Measurements from ENCODE around the gene STK10.

GRCh38 chr5:172077664-172078425 lies 110.2 kb downstream of the STK10 start:
- TF ChIP-seq ZNF274 (IDR thresholded peaks at IDR 0.05; ENCODE audit: low read depth, low read length), result no peak
- TF ChIP-seq YY1 (IDR thresholded peaks at IDR 0.05; ENCODE audit: insufficient read depth, insufficient read length), result no peak
- TF ChIP-seq SUZ12 (IDR thresholded peaks at IDR 0.05; ENCODE audit: extremely low read depth, insufficient read depth, insufficient read length), result no peak
